Progenitor cell of endocrine pancreas (in vitro differentiated cells): ENCODE data around the gene C11orf21. TPM values are rescaled to one million over a fixed set of nuclear protein-coding genes. Genes with fewer than 3 reads are reported as not detected.

Experiments used
- DNase-seq: peaks from one replicate; pipeline ENCODE4 v3.0.0; 2021; ENCODE audit warnings: low spot score; ENCODE audit not compliant: unreplicated experiment
- H3K27ac Mint-ChIP-seq: 2 replicates; pipeline ENCODE4 v1.8.0; 2021; ENCODE audit warnings: mild to moderate bottlenecking, moderate library complexity, mixed read lengths
- H3K27me3 Mint-ChIP-seq: 2 replicates; pipeline ENCODE4 v1.8.0; 2021; ENCODE audit warnings: mixed read lengths
- H3K36me3 Mint-ChIP-seq: 2 replicates; pipeline ENCODE4 v1.8.0; 2022; ENCODE audit warnings: mixed read lengths; ENCODE audit not compliant: insufficient read depth
- H3K4me1 Mint-ChIP-seq: 2 replicates; pipeline ENCODE4 v1.8.0; 2021; ENCODE audit warnings: low read depth, mixed read lengths
- H3K4me3 Mint-ChIP-seq: 2 replicates; pipeline ENCODE4 v1.8.0; 2021; ENCODE audit warnings: low read depth, mild to moderate bottlenecking, moderate library complexity, mixed read lengths
- H3K9me3 Mint-ChIP-seq: 2 replicates; pipeline ENCODE4 v1.8.0; 2021; ENCODE audit warnings: low read depth, mixed read lengths
- CTCF ChIP-seq: fragments of 200-600 bp; sonication (generic); IDR thresholded peaks from one replicate; pipeline ENCODE4 v1.5.0; 2021; ENCODE audit warnings: antibody characterized with exemption, mild to moderate bottlenecking; ENCODE audit not compliant: unreplicated experiment
- total RNA-seq: library from RNA; stranded (reverse); gene quantifications from 2 replicates; pipeline ENCODE4 v1.2.1, GENCODE V29; 2021

The C11orf21 gene
- total RNA-seq, 1 donor from 2014 or later: 0.69 TPM

DNA sequence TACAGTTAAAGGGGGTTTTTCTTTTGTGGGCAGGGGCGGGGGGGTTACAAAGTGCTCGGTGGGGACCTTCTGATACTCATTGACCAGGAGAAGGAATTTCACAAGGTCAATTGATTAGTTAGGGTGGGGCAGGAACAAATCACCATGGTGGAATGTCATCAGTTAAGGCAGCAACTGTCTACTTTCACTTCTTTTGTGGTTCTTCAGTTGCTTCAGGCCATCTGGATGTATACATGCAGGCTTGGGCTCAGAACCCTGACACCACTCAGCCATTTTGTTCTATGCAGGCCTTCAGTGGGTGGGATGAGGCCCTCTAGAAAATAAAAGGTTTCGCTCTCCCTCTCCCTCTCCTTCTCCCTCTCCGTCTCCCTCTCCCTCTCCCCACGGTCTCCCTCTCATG lies 29.7 kb upstream of the C11orf21 start:
- Mint-ChIP-seq H3K4me1 (no peaks in the 10 kb centered on the region), H3K4me3 (no peak overlapping the region), H3K9me3 (peaks cover 11% of the 10 kb centered on the region), H3K36me3 (peaks cover 7% of the 10 kb centered on the region), H3K27me3 (peaks cover 22% of the 10 kb centered on the region), H3K27ac (no peak overlapping the region)
- no peak for DNase-seq
- TF ChIP-seq CTCF: no peak

- no peak for DNase-seq
- H3K36me3 Mint-ChIP-seq: peaks cover 7% of the 10 kb centered on the region
- no peaks in the 10 kb centered on the region for H3K4me1 Mint-ChIP-seq
- no peak overlapping the region for H3K27ac Mint-ChIP-seq
- H3K27me3 Mint-ChIP-seq: peaks cover 24% of the 10 kb centered on the region
- H3K9me3 Mint-ChIP-seq: peaks cover 11% of the 10 kb centered on the region
- TF ChIP-seq CTCF: no peak
- H3K4me3 Mint-ChIP-seq: no peak overlapping the region
These were observed 29.0 kb upstream of the C11orf21 start for GRCh38 chr11:2330696-2331095.

- H3K36me3 Mint-ChIP-seq: peaks cover 7% of the 10 kb centered on the region
- no peak overlapping the region for H3K27ac Mint-ChIP-seq
- peaks cover 11% of the 10 kb centered on the region for H3K9me3 Mint-ChIP-seq
- peaks cover 26% of the 10 kb centered on the region for H3K27me3 Mint-ChIP-seq
- TF ChIP-seq CTCF: no peak
- no peak for DNase-seq
- no peak overlapping the region for H3K4me3 Mint-ChIP-seq
- no peaks in the 10 kb centered on the region for H3K4me1 Mint-ChIP-seq
These were observed 27.8 kb upstream of the C11orf21 start for GRCh38 chr11:2329551-2329950.

- no peak for DNase-seq
- TF ChIP-seq CTCF: no peak
- Mint-ChIP-seq H3K27me3 (peaks cover 29% of the 10 kb centered on the region), H3K4me3 (no peak overlapping the region), H3K4me1 (no peaks in the 10 kb centered on the region), H3K27ac (no peak overlapping the region), H3K9me3 (peaks cover 11% of the 10 kb centered on the region), H3K36me3 (peaks cover 7% of the 10 kb centered on the region)
These were observed 27.1 kb upstream of the C11orf21 start for GRCh38 chr11:2328656-2329354.

GRCh38 chr11:2328021-2328420 lies 26.3 kb upstream of the C11orf21 start:
- Mint-ChIP-seq H3K4me3 (no peak overlapping the region), H3K4me1 (no peaks in the 10 kb centered on the region), H3K27ac (no peak overlapping the region), H3K9me3 (peaks cover 11% of the 10 kb centered on the region), H3K36me3 (peaks cover 7% of the 10 kb centered on the region), H3K27me3 (peaks cover 32% of the 10 kb centered on the region)
- DNase-seq: no peak
- no peak for TF ChIP-seq CTCF
